Urinary bladder (tissue), 4 donors: ENCODE results near the gene ZNF385A. TPM values are rescaled to one million over a fixed set of nuclear protein-coding genes. Genes with fewer than 3 reads are reported as not detected.

ENCODE experiments used
- DNase-seq: peaks from one replicate; pipeline ENCODE4 v3.0.0-alpha.2; 2015; ENCODE audit errors: extremely low spot score
- H3K27ac ChIP-seq: one replicate; pipeline ENCODE4 v1.5.1; 2013; ENCODE audit warnings: low read depth, mild to moderate bottlenecking, moderate library complexity
- H3K36me3 ChIP-seq: one replicate; pipeline ENCODE4 v1.6.1; 2013; ENCODE audit warnings: mild to moderate bottlenecking, moderate library complexity; ENCODE audit not compliant: insufficient read depth
- H3K4me1 ChIP-seq: one replicate; pipeline ENCODE4 v1.6.1; 2013; ENCODE audit warnings: mild to moderate bottlenecking, moderate library complexity; ENCODE audit not compliant: insufficient read depth
- H3K4me3 ChIP-seq: one replicate; pipeline ENCODE4 v1.5.1; 2013; ENCODE audit warnings: low read depth, low read length
- WGBS: extraction: QIAGEN DNeasy Blood & Tissue Kit; methylation state at CpG from one replicate; pipeline ENCODE4 v1.1.7; 2013; 5-methylcytosine and 5-hydroxymethylcytosine counted together
- polyA plus RNA-seq: library from polyadenylated mRNA; stranded (reverse); fragments of 200-250 nt; gene quantifications from one replicate; pipeline ENCODE4 v1.2.3, GENCODE V29; 2013
- total RNA-seq: library from RNA; depleted of rRNA; stranded (reverse); fragments of >200 nt; gene quantifications from one replicate; pipeline ENCODE4 v1.2.3, GENCODE V29; 2014
- donor health status: healthy with polysubstance abuse.
- donor health status: healthy.

The ZNF385A gene
- total and polyA plus RNA-seq, 2 donors, result 5.0 to 26.3 TPM

GRCh38 chr12:54392485-54393206, 8.1 kb upstream of the ZNF385A start:
- Histone ChIP-seq H3K4me1 (no peaks in the 10 kb centered on the region), H3K27ac (no peak overlapping the region)

GRCh38 chr12:54390668-54391551, 6.4 kb upstream of the ZNF385A start:
- H3K27ac ChIP-seq, result peak overlapping the region; percentile 74
- H3K4me1 ChIP-seq, result no peaks in the 10 kb centered on the region
- no peaks in the 10 kb centered on the region for H3K36me3 ChIP-seq
- WGBS, result 20% methylated on average over 51 of the region's 51 CpGs
- no peak for DNase-seq
- H3K4me3 ChIP-seq, result peak overlapping the region; percentile 48

More at GRCh38 chr12:54392485-54393206, 8.1 kb upstream of the ZNF385A start:
- no peak for DNase-seq
- 86% methylated on average over 8 of the region's 8 CpGs for WGBS
- Histone ChIP-seq H3K4me3 (no peak overlapping the region), H3K36me3 (no peaks in the 10 kb centered on the region)

DNA sequence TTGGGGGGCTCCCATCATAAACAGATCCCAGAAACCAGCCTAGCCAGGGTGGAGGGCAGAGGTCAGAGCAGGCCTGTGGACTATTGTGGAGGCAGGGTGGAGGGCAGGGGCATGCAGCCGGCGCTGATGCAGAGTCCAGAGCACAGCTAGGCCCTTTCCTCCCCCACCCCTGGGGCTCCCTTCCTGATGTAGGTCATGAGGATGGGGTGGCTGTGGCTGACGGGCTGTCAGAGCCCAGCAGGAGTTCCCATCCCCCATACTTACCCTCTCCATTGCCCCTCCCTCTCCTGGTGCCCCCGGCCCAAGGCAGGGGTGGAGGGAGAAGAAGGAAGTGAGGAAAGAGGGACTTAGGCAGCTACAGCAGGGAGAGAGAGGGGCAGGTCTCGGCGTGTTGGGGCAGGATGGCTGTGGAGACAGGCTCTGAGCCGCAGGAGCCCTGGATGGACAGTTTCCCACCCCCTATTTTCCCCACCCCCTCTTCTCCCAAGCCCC, 5.7 kb upstream of the ZNF385A start:
- peak overlapping the region; percentile 48 for H3K4me3 ChIP-seq
- no peak for DNase-seq
- peak overlapping the region; percentile 74 for H3K27ac ChIP-seq
- WGBS, result 76% methylated on average over 7 of the region's 7 CpGs
- H3K36me3 ChIP-seq, result no peaks in the 10 kb centered on the region
- no peaks in the 10 kb centered on the region for H3K4me1 ChIP-seq

- Histone ChIP-seq H3K27ac (no peak overlapping the region), H3K4me1 (no peaks in the 10 kb centered on the region), H3K36me3 (no peaks in the 10 kb centered on the region), H3K4me3 (peak overlapping the region; percentile 48)
- no peak for DNase-seq
- WGBS, result 87% methylated on average over 5 of the region's 5 CpGs
Measured at GRCh38 chr12:54389607-54390175, 5.2 kb upstream of the ZNF385A start.

DNA sequence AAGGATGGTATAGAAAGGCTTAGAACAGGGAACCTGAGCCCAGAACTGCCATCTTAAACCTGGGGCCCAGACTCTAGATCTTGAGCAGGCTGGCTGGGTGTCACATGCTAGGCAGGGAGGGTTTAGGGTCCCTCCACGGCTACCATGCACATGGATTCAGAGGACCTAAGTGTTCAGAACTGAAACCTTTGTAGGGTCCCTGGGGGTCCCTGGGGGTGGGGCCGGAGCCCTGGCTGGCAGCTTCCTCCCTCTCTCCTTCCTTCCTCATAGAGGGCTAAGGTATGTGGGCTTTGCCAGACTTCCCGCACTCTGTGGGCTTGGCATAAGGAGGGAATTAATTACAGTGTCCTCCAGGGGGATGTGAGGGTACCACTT, 4.6 kb upstream of the ZNF385A start:
- Histone ChIP-seq H3K36me3 (no peaks in the 10 kb centered on the region), H3K27ac (no peak overlapping the region), H3K4me3 (no peak overlapping the region), H3K4me1 (peaks cover 3% of the 10 kb centered on the region)
- WGBS, result 89% methylated on average over 3 of the region's 3 CpGs
- no peak for DNase-seq

GRCh38 chr12:54388237-54389133, 4.0 kb upstream of the ZNF385A start:
- Histone ChIP-seq H3K27ac (peak overlapping the region; percentile 41), H3K4me3 (no peak overlapping the region), H3K36me3 (no peaks in the 10 kb centered on the region), H3K4me1 (peaks cover 3% of the 10 kb centered on the region)
- 69% methylated on average over 4 of the region's 4 CpGs for WGBS
- DNase-seq, result no peak

DNA sequence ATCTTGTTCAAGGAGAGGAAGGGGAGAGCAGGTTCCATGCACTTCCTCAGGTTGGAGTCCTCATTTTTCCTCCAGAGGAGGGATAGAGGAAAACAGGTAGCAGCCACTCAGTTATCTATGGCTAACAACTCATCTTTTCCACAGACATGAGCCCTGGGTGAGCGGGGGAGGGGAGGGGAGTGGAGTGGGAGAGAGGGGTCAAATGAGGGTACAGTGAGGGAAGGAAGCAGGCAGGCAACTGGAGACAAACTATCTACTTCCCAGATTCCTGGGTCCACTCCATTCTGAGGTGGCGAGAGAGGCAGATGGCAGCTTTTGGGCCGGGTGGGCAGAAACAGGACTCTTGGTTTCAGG, 2.6 kb upstream of the ZNF385A start:
- no peak for DNase-seq
- peaks cover 3% of the 10 kb centered on the region for H3K4me1 ChIP-seq
- no peak overlapping the region for H3K4me3 ChIP-seq
- no peak overlapping the region for H3K27ac ChIP-seq
- H3K36me3 ChIP-seq, result no peaks in the 10 kb centered on the region
- WGBS, result 84% methylated on average over 3 of the region's 3 CpGs

DNA sequence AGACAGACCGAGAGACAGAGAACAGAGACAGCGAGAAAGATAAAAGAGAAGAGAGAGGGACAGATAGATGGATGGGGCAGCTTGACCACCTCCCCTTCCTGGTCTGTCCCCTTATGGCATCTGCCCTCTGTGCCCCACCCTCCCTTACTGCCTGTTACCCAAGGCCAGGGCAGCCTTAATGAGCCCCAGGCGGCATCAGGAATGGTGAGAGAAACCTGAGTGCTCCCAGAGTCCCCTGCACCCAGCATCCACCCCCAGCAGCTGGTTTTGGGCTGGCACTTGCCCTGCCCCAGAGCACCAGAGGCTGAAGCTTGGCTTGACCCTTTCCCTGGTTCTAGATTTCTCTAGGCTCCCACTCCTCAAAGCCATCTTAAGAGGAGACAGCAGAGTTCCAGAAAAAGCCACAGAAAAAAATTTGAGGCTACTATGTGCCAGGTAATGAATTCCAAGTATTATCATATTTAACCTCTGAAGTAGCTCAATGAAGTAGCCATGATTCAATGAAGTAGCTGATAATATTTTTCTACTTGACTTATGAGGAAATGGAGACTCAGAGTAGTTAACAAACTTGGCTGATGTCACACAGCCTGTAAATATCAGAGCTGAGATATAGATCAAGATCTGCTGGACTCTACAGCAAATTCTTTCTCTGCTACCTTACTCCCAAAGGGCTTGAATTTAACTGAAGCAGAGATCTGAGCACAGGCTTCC, 2.0 kb upstream of the ZNF385A start:
- Histone ChIP-seq H3K4me3 (no peak overlapping the region), H3K27ac (peak overlapping the region; percentile 15), H3K4me1 (peaks cover 3% of the 10 kb centered on the region), H3K36me3 (no peaks in the 10 kb centered on the region)
- no peak for DNase-seq
- 83% methylated on average over 3 of the region's 3 CpGs for WGBS

- peaks cover 3% of the 10 kb centered on the region for H3K4me1 ChIP-seq
- 51% methylated on average over 10 of the region's 10 CpGs for WGBS
- no peak overlapping the region for H3K4me3 ChIP-seq
- no peaks in the 10 kb centered on the region for H3K36me3 ChIP-seq
- no peak for DNase-seq
- peak overlapping the region; percentile 53 for H3K27ac ChIP-seq
Measured at GRCh38 chr12:54385251-54385914, 850 bp upstream of the ZNF385A start.

- Histone ChIP-seq H3K27ac (peak overlapping the region; percentile 49), H3K4me3 (no peak overlapping the region), H3K4me1 (peaks cover 3% of the 10 kb centered on the region), H3K36me3 (no peaks in the 10 kb centered on the region)
- WGBS, result 85% methylated on average over 3 of the region's 3 CpGs
- DNase-seq, result no peak
Measured at GRCh38 chr12:54383041-54383609, 1.4 kb downstream of the ZNF385A start.

DNA sequence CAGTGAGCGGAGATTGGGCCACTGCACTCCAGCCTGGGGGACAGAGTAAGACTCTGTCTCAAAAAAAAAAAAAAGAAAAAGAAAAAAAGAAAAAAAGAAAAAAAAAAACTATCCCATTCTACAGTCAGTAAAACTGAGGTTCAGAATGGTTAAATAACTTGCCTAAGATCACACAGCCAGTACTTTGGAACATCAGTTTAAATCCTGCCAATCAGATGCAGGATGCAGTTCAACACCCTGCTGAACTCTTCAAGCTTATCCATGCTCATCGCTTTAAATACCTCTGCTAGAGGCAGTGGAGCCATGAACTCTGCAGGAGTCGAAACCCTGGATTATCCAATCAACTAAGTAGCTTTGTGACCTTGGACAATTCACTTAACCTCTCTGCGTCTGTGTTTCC, 3.4 kb downstream of the ZNF385A start:
- Histone ChIP-seq H3K27ac (no peak overlapping the region), H3K36me3 (no peaks in the 10 kb centered on the region), H3K4me1 (peaks cover 3% of the 10 kb centered on the region), H3K4me3 (no peak overlapping the region)
- 95% methylated on average over 4 of the region's 4 CpGs for WGBS
- no peak for DNase-seq
